ENCODE results near the gene NSD2. TPM values are rescaled to one million over a fixed set of nuclear protein-coding genes. Genes with fewer than 3 reads are reported as not detected.
A peak's percentile ranks its signal among the peaks of the same experiment; 100 is the strongest.
"Not testable (repeated sequence)": the region's sequence is repeated elsewhere in the genome, so short reads cannot be mapped to it uniquely, and the experiment has no call there.

Gene NSD2
- total and polyA plus RNA-seq, 4 experiments from 2014 or later = 1.1 to 57.4 (median 33.2) TPM

GRCh38 chr4:1902243-1902642 is 31.1 kb downstream of the NSD2 start:
- Histone ChIP-seq H3K27me3 (ENCODE audit: insufficient read depth, low read length) (no peaks in the 10 kb centered on the region), H3K4me1 (ENCODE audit: insufficient read depth, low read length) (peaks cover 24% of the 10 kb centered on the region), H3K4me3 (ENCODE audit: low read length in 2 of 2) (no peak overlapping the region), H3K27ac (ENCODE audit: low read depth, low read length) (no peak overlapping the region), H3K9me3 (ENCODE audit: control insufficient read depth in 1 of 2, low read length in 2 of 2) (no peaks in the 10 kb centered on the region), H3K36me3 (ENCODE audit: insufficient read depth, low read length) (peaks cover 25% of the 10 kb centered on the region)
- H3K27me3 Mint-ChIP-seq = no peaks in the 10 kb centered on the region
- peaks cover 10 to 29% (median 20%) of the 10 kb centered on the region in 4 donors for H3K4me1 Mint-ChIP-seq
- H3K27ac Mint-ChIP-seq = no peak overlapping the region
- DNase-seq = no peak
- ChIA-PET POLR2A (ENCODE audit: partially characterized antibody) (no interaction called here), CTCF (ENCODE audit: partially characterized antibody) (interaction anchor here (0.9 to 6.6 kb wide), 5 partner anchors 9 to 209 kb away, joined by 3 to 160 read pairs (median 43); no protein-coding TSS in a partner anchor)
- no peak overlapping the region for H3K4me3 Mint-ChIP-seq
- H3K9me3 Mint-ChIP-seq = no peaks in the 10 kb centered on the region
- H3K36me3 Mint-ChIP-seq = peaks cover 35 to 43% of the 10 kb centered on the region in 2 donors
- intact Hi-C loops (cut with micrococcal nuclease) = no loop called here

GRCh38 chr4:1903035-1903434 is 31.8 kb downstream of the NSD2 start:
- DNase-seq = no peak
- Histone ChIP-seq H3K4me1 (ENCODE audit: insufficient read depth, low read length) (peaks cover 32% of the 10 kb centered on the region), H3K36me3 (ENCODE audit: insufficient read depth, low read length) (peaks cover 25% of the 10 kb centered on the region), H3K27ac (ENCODE audit: low read depth, low read length) (no peak overlapping the region), H3K27me3 (ENCODE audit: insufficient read depth, low read length) (no peaks in the 10 kb centered on the region), H3K4me3 (ENCODE audit: low read length in 2 of 2) (no peak overlapping the region), H3K9me3 (ENCODE audit: control insufficient read depth in 1 of 2, low read length in 2 of 2) (no peaks in the 10 kb centered on the region)
- H3K27ac Mint-ChIP-seq = peak overlapping the region in 1 of 7 donors; percentile 1
- no peaks in the 10 kb centered on the region for H3K9me3 Mint-ChIP-seq
- peaks cover 10 to 33% (median 24%) of the 10 kb centered on the region in 4 donors for H3K4me1 Mint-ChIP-seq
- no peaks in the 10 kb centered on the region for H3K27me3 Mint-ChIP-seq
- H3K36me3 Mint-ChIP-seq = peaks cover 38 to 44% of the 10 kb centered on the region in 2 donors
- ChIA-PET POLR2A (ENCODE audit: partially characterized antibody) (no interaction called here), CTCF (ENCODE audit: partially characterized antibody) (interaction anchor here (5.3 to 6.6 kb wide), 4 partner anchors 15 to 209 kb away, joined by 39 to 160 read pairs (median 50); no protein-coding TSS in a partner anchor)
- intact Hi-C loops (cut with micrococcal nuclease) = no loop called here
- H3K4me3 Mint-ChIP-seq = no peak overlapping the region

- CTCF ChIA-PET (ENCODE audit: partially characterized antibody) = interaction anchor here (5.3 kb wide), 1 partner anchor 157 kb away, joined by 26 read pairs; no protein-coding TSS in a partner anchor
- no peaks in the 10 kb centered on the region for H3K27me3 ChIP-seq (ENCODE audit: insufficient read depth, low read length)
- H3K36me3 Mint-ChIP-seq = peaks cover 41 to 48% of the 10 kb centered on the region in 2 donors
- peaks cover 25% of the 10 kb centered on the region for H3K36me3 ChIP-seq (ENCODE audit: insufficient read depth, low read length)
- DNase-seq = no peak
- H3K4me3 Mint-ChIP-seq = no peak overlapping the region
- H3K9me3 Mint-ChIP-seq = no peaks in the 10 kb centered on the region
- no peak overlapping the region for H3K4me3 ChIP-seq (ENCODE audit: low read length in 2 of 2)
- no peak overlapping the region for H3K27ac Mint-ChIP-seq
- POLR2A ChIA-PET (ENCODE audit: partially characterized antibody) = no interaction called here
- H3K4me1 Mint-ChIP-seq = peaks cover 10 to 32% (median 22%) of the 10 kb centered on the region in 4 donors
- intact Hi-C loops (cut with micrococcal nuclease) = no loop called here
- H3K27me3 Mint-ChIP-seq = no peaks in the 10 kb centered on the region
- no peak overlapping the region for H3K27ac ChIP-seq (ENCODE audit: low read depth, low read length)
- H3K9me3 ChIP-seq (ENCODE audit: control insufficient read depth in 1 of 2, low read length in 2 of 2) = no peaks in the 10 kb centered on the region
- H3K4me1 ChIP-seq (ENCODE audit: insufficient read depth, low read length) = peaks cover 34% of the 10 kb centered on the region
Observed at GRCh38 chr4:1904042-1904441, 32.8 kb downstream of the NSD2 start.

DNA sequence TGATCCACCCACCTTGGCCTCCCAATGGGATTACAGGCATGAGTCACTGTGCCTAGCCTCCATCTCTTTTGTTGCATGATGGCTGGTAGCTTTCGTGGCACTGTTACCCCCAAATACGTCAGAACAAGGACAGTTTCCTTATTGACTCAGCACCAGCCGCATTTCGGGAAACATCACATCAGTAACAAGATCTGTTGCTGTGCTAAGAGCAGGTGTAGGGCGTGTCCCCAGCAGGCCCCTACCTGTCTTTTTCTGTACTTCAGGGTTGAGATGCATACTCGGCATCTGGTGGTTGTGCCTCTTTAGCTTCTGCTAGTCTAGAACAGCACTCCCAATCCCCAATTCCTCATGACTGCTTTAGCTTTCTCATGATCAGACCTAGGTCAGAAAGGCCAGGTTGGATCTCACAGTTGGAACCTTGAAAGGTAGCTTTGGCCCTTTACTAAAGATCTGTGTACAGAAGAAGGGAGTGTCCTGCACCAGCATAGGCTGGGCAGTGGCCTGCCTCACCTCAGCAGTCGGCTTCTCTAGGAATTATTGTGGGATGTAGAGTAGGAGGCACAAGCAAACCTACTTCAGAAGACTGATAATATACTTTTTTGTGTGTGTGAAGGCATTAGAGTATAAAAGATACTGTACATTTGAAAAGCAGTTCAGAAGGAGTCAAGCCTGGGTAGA is 36.8 kb downstream of the NSD2 start:
- CTCF ChIA-PET (ENCODE audit: partially characterized antibody) = interaction anchor here (1.4 to 5.3 kb wide), 4 partner anchors 9 to 215 kb away, joined by 3 to 31 read pairs (median 16); no protein-coding TSS in a partner anchor

DNA sequence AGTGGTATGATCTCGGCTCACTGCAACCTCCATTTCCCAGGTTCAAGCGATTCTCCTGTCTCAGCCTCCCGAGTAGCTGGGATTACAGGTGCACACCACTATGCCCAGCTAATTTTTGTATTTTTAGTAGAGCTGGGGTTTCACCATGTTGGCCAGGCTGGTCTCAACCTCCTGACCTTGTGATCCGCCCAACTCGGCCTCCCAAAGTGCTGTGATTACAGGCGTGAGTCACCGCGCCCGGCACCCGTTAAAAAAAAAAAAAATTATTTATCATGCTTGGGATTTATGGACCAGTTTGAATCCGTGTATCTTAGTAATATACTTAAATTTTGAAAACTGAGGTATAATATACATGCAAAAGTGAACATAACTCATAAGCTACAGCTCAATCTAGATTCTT is 38.5 kb downstream of the NSD2 start:
- H3K9me3 Mint-ChIP-seq; H3K27ac ChIP-seq (ENCODE audit: low read depth, low read length); H3K4me3 Mint-ChIP-seq; H3K27me3 Mint-ChIP-seq; H3K4me3 ChIP-seq (ENCODE audit: low read length in 2 of 2); H3K27ac Mint-ChIP-seq; intact Hi-C loops (cut with micrococcal nuclease); DNase-seq; POLR2A ChIA-PET (ENCODE audit: partially characterized antibody); H3K27me3 ChIP-seq (ENCODE audit: insufficient read depth, low read length); H3K9me3 ChIP-seq (ENCODE audit: control insufficient read depth in 1 of 2, low read length in 2 of 2); H3K36me3 ChIP-seq (ENCODE audit: insufficient read depth, low read length): not testable (repeated sequence)
- CTCF ChIA-PET (ENCODE audit: partially characterized antibody) = interaction anchor here (3.1 kb wide), 1 partner anchor 10 kb away, joined by 31 read pairs; no protein-coding TSS in a partner anchor
- peaks cover 26 to 40% of the 10 kb centered on the region in 2 donors for H3K36me3 Mint-ChIP-seq
- H3K4me1 ChIP-seq (ENCODE audit: insufficient read depth, low read length) = peaks cover 32% of the 10 kb centered on the region
- peaks cover 8 to 33% (median 26%) of the 10 kb centered on the region in 4 donors for H3K4me1 Mint-ChIP-seq

More for the DNA sequence above, 36.8 kb downstream of the NSD2 start:
- DNase-seq = no peak
- intact Hi-C loops (cut with micrococcal nuclease) = no loop called here
- POLR2A ChIA-PET (ENCODE audit: partially characterized antibody) = interaction anchor here (1.2 kb wide), 1 partner anchor 62 kb away, joined by 3 read pairs; no protein-coding TSS in a partner anchor
- Mint-ChIP-seq H3K27ac (peak overlapping the region in 6 of 7 donors; percentile 17 to 81 (median 66)), H3K36me3 (peaks cover 27 to 43% of the 10 kb centered on the region in 2 donors), H3K9me3 (no peaks in the 10 kb centered on the region), H3K27me3 (no peaks in the 10 kb centered on the region), H3K4me1 (peaks cover 10 to 37% (median 26%) of the 10 kb centered on the region in 4 donors), H3K4me3 (peak overlapping the region in 1 of 8 donors; percentile 46)
- H3K27me3 ChIP-seq (ENCODE audit: insufficient read depth, low read length) = no peaks in the 10 kb centered on the region
- H3K4me1 ChIP-seq (ENCODE audit: insufficient read depth, low read length) = peaks cover 32% of the 10 kb centered on the region
- no peak overlapping the region for H3K27ac ChIP-seq (ENCODE audit: low read depth, low read length)
- no peaks in the 10 kb centered on the region for H3K9me3 ChIP-seq (ENCODE audit: control insufficient read depth in 1 of 2, low read length in 2 of 2)
- H3K36me3 ChIP-seq (ENCODE audit: insufficient read depth, low read length) = peaks cover 11% of the 10 kb centered on the region
- no peak overlapping the region for H3K4me3 ChIP-seq (ENCODE audit: low read length in 2 of 2)

- H3K9me3 Mint-ChIP-seq = no peaks in the 10 kb centered on the region
- peaks cover 8 to 31% (median 25%) of the 10 kb centered on the region in 4 donors for H3K4me1 Mint-ChIP-seq
- DNase-seq = peak in 1 of 5 donors; percentile 12
- H3K27ac ChIP-seq (ENCODE audit: low read depth, low read length) = no peak overlapping the region
- intact Hi-C loops (cut with micrococcal nuclease) = no loop called here
- H3K4me1 ChIP-seq (ENCODE audit: insufficient read depth, low read length) = peaks cover 30% of the 10 kb centered on the region
- H3K36me3 ChIP-seq (ENCODE audit: insufficient read depth, low read length) = peaks cover 1% of the 10 kb centered on the region
- no peaks in the 10 kb centered on the region for H3K27me3 ChIP-seq (ENCODE audit: insufficient read depth, low read length)
- H3K4me3 ChIP-seq (ENCODE audit: low read length in 2 of 2) = no peak overlapping the region
- POLR2A ChIA-PET (ENCODE audit: partially characterized antibody) = no interaction called here
- no peaks in the 10 kb centered on the region for H3K27me3 Mint-ChIP-seq
- CTCF ChIA-PET (ENCODE audit: partially characterized antibody) = interaction anchor here (1.2 to 1.6 kb wide), 3 partner anchors 8 to 163 kb away, joined by 3 to 7 read pairs (median 3); no protein-coding TSS in a partner anchor
- peaks cover 21 to 40% of the 10 kb centered on the region in 2 donors for H3K36me3 Mint-ChIP-seq
- H3K4me3 Mint-ChIP-seq = no peak overlapping the region
- peak overlapping the region in 4 of 7 donors; percentile 16 to 82 (median 62) for H3K27ac Mint-ChIP-seq
- H3K9me3 ChIP-seq (ENCODE audit: control insufficient read depth in 1 of 2, low read length in 2 of 2) = no peaks in the 10 kb centered on the region
Observed at GRCh38 chr4:1910643-1911042, 39.5 kb downstream of the NSD2 start.

GRCh38 chr4:1911316-1911715 is 40.1 kb downstream of the NSD2 start:
- Mint-ChIP-seq H3K36me3 (peaks cover 18 to 35% of the 10 kb centered on the region in 2 donors), H3K4me1 (peaks cover 8 to 25% (median 22%) of the 10 kb centered on the region in 4 donors)
- CTCF ChIA-PET (ENCODE audit: partially characterized antibody) = interaction anchor here (1.2 to 1.6 kb wide), 3 partner anchors 9 to 163 kb away, joined by 3 to 7 read pairs (median 3); no protein-coding TSS in a partner anchor
- POLR2A ChIA-PET (ENCODE audit: partially characterized antibody); H3K27ac ChIP-seq (ENCODE audit: low read depth, low read length); H3K27ac Mint-ChIP-seq; intact Hi-C loops (cut with micrococcal nuclease); DNase-seq; H3K9me3 Mint-ChIP-seq; H3K9me3 ChIP-seq (ENCODE audit: control insufficient read depth in 1 of 2, low read length in 2 of 2); H3K4me3 Mint-ChIP-seq; H3K4me3 ChIP-seq (ENCODE audit: low read length in 2 of 2); H3K36me3 ChIP-seq (ENCODE audit: insufficient read depth, low read length); H3K27me3 ChIP-seq (ENCODE audit: insufficient read depth, low read length); H3K27me3 Mint-ChIP-seq: not testable (repeated sequence)
- H3K4me1 ChIP-seq (ENCODE audit: insufficient read depth, low read length) = peaks cover 23% of the 10 kb centered on the region
